IMR-90 (cell line): Measurements from ENCODE around the gene BRCA1. TPM values are rescaled to one million over a fixed set of nuclear protein-coding genes. Genes with fewer than 3 reads are reported as not detected.

ENCODE experiments used
- ATAC-seq: fragments of 200-7000 bp; cut with Tn5 transposase; 2 replicates; pipeline ENCODE4 v1.9.1; 2020; ENCODE audit warnings: low read depth, mild to moderate bottlenecking, moderate library complexity
- BruUV-seq: library from RNA; stranded (reverse); fragments of 400-500 nt; replicated peaks from 2 replicates; lab custom pipeline; 2021; lab: Mats Ljungman, UMichigan
- CTCF ChIA-PET: fragments of 300-600 bp; formaldehyde crosslinking; extraction: SDS; loops from one replicate; lab custom pipeline; 2021; ENCODE audit warnings: antibody characterized with exemption; lab: Yijun Ruan, JAX
- POLR2A ChIA-PET: fragments of 300-600 bp; sonication (Branson Sonifier 250); formaldehyde crosslinking; loops from one replicate; lab custom pipeline; 2022; ENCODE audit warnings: antibody characterized with exemption; ENCODE audit not compliant: unreplicated experiment; lab: Charles Lee
- DNase-seq: peaks from one replicate; pipeline ENCODE4 v3.0.0; 2013
- H2AFZ ChIP-seq: replicated peaks from 2 replicates; pipeline ENCODE3; 2013; ENCODE audit warnings: low read length, mild to moderate bottlenecking; ENCODE audit not compliant: poor library complexity
- H2AK5ac ChIP-seq: 2 replicates; pipeline ENCODE4 v1.6.1; 2013; ENCODE audit warnings: low read depth, low read length, inconsistent platforms
- H2AK9ac ChIP-seq: replicated peaks from 2 replicates; pipeline ENCODE3; 2013; ENCODE audit warnings: mild to moderate bottlenecking, low read depth, low read length, moderate library complexity; ENCODE audit not compliant: poor library complexity
- H2BK120ac ChIP-seq: 2 replicates; pipeline ENCODE4 v1.6.1; 2013; ENCODE audit warnings: low read depth, low read length, inconsistent platforms
- H2BK15ac ChIP-seq: 3 replicates; pipeline ENCODE4 v1.6.1; 2013; ENCODE audit warnings: low read depth, low read length, inconsistent platforms
- H2BK20ac ChIP-seq: 2 replicates; pipeline ENCODE4 v1.6.1; 2013; ENCODE audit warnings: low read depth, mild to moderate bottlenecking, inconsistent platforms, low read length, moderate library complexity
- H2BK5ac ChIP-seq: 2 replicates; pipeline ENCODE4 v1.6.1; 2013; ENCODE audit warnings: mild to moderate bottlenecking, low read depth, low read length, inconsistent platforms; ENCODE audit not compliant: poor library complexity, severe bottlenecking
- H3K14ac ChIP-seq: replicated peaks from 2 replicates; pipeline ENCODE4 v1.6.1; 2013; ENCODE audit warnings: low read depth, low read length, inconsistent platforms
- H3K18ac ChIP-seq: 2 replicates; pipeline ENCODE4 v1.6.1; 2013; ENCODE audit warnings: low read depth, low read length, control low read depth
- H3K23ac ChIP-seq: 2 replicates; pipeline ENCODE4 v1.6.1; 2013; ENCODE audit warnings: low read depth, low read length, inconsistent platforms
- H3K27ac ChIP-seq: 2 replicates; pipeline ENCODE4 v1.5.1; 2013; ENCODE audit warnings: mild to moderate bottlenecking, control low read depth, low read length; ENCODE audit not compliant: insufficient read depth
- H3K27me3 ChIP-seq: 2 replicates; pipeline ENCODE4 v1.6.1; 2013; ENCODE audit warnings: low read length; ENCODE audit not compliant: control insufficient read depth, insufficient read depth
- H3K36me3 ChIP-seq: 2 replicates; pipeline ENCODE4 v1.6.1; 2013; ENCODE audit warnings: low read length, mixed read lengths; ENCODE audit not compliant: control insufficient read depth, insufficient read depth
- H3K4ac ChIP-seq: 2 replicates; pipeline ENCODE4 v1.6.1; 2013; ENCODE audit warnings: low read depth, low read length, inconsistent platforms
- H3K4me1 ChIP-seq: 2 replicates; pipeline ENCODE4 v1.6.1; 2013; ENCODE audit warnings: low read length, mixed read lengths; ENCODE audit not compliant: control insufficient read depth, insufficient read depth
- H3K4me2 ChIP-seq: 2 replicates; pipeline ENCODE4 v1.6.1; 2013; ENCODE audit warnings: low read depth, mild to moderate bottlenecking, control low read depth, low read length, moderate library complexity
- H3K4me3 ChIP-seq: 2 replicates; pipeline ENCODE4 v1.5.1; 2013; ENCODE audit warnings: low read depth, mild to moderate bottlenecking, control low read depth, low read length, moderate library complexity; ENCODE audit not compliant: insufficient read depth
- H3K56ac ChIP-seq: 2 replicates; pipeline ENCODE4 v1.6.1; 2013; ENCODE audit warnings: low read length, inconsistent platforms; ENCODE audit not compliant: insufficient read depth; ENCODE audit errors: extremely low read depth
- H3K79me1 ChIP-seq, 2 experiments: 2 replicates each; pipeline ENCODE4 v1.6.1; 2013; ENCODE audit warnings: low read length in 2 of 2, inconsistent platforms in 1 of 2, low read depth in 1 of 2
- H3K9ac ChIP-seq: 2 replicates; pipeline ENCODE4 v1.6.1; 2013; ENCODE audit warnings: low read depth, low read length, control low read depth
- H3K9me1 ChIP-seq: 2 replicates; pipeline ENCODE4 v1.6.1; 2013; ENCODE audit warnings: low read length, inconsistent platforms; ENCODE audit not compliant: insufficient read depth
- H3K9me3 ChIP-seq: 2 replicates; pipeline ENCODE4 v1.6.1; 2013; ENCODE audit warnings: low read length; ENCODE audit not compliant: control insufficient read depth, insufficient read depth
- H4K20me1 ChIP-seq: 2 replicates; pipeline ENCODE4 v1.6.1; 2013; ENCODE audit warnings: low read length, inconsistent platforms; ENCODE audit not compliant: insufficient read depth
- H4K5ac ChIP-seq: 2 replicates; pipeline ENCODE4 v1.6.1; 2013; ENCODE audit warnings: mild to moderate bottlenecking, low read depth, low read length, control low read depth
- H4K8ac ChIP-seq, 2 experiments: 2 replicates each; pipeline ENCODE4 v1.6.1; 2013; ENCODE audit warnings: low read depth in 2 of 2, low read length in 2 of 2, control low read depth in 1 of 2, inconsistent platforms in 1 of 2
- H4K91ac ChIP-seq: 2 replicates; pipeline ENCODE4 v1.6.1; 2013; ENCODE audit warnings: low read depth, low read length, inconsistent platforms; ENCODE audit not compliant: insufficient read depth
- BHLHE40 ChIP-seq: fragments of 150-350 bp; IDR thresholded peaks from 2 replicates; pipeline ENCODE4 v1.6.1; 2016; ENCODE audit warnings: mild to moderate bottlenecking, low read depth, low read length
- CEBPB ChIP-seq: IDR thresholded peaks from 2 replicates; pipeline ENCODE4 v1.6.1; 2012; ENCODE audit warnings: low read depth, low read length, improper control_type of control experiment
- CHD1 ChIP-seq: IDR thresholded peaks from 2 replicates; pipeline ENCODE4 v1.6.1; 2012; ENCODE audit warnings: low read depth, low read length, improper control_type of control experiment
- FOS ChIP-seq: fragments of 150-350 bp; IDR thresholded peaks from 2 replicates; pipeline ENCODE4 v1.6.1; 2016; ENCODE audit warnings: low read depth, low read length
- MAFK ChIP-seq: IDR thresholded peaks from 2 replicates; pipeline ENCODE4 v1.6.1; 2012; ENCODE audit warnings: low read depth, low read length, improper control_type of control experiment
- MAZ ChIP-seq: IDR thresholded peaks from 2 replicates; pipeline ENCODE4 v1.6.1; 2012; ENCODE audit warnings: low read depth, mild to moderate bottlenecking, low read length, improper control_type of control experiment, moderate library complexity, borderline replicate concordance
- MXI1 ChIP-seq: IDR thresholded peaks from 2 replicates; pipeline ENCODE4 v1.6.1; 2012; ENCODE audit warnings: low read depth, mild to moderate bottlenecking, low read length, moderate library complexity, borderline replicate concordance
- NFE2L2 ChIP-seq: fragments of 150-350 bp; IDR thresholded peaks from 2 replicates; pipeline ENCODE4 v1.6.1; 2016; ENCODE audit warnings: low read depth, mild to moderate bottlenecking, low read length
- POLR2A ChIP-seq: IDR thresholded peaks from 2 replicates; pipeline ENCODE4 v1.6.1; 2012; ENCODE audit warnings: mild to moderate bottlenecking, low read depth, low read length
- RAD21 ChIP-seq: IDR thresholded peaks from 2 replicates; pipeline ENCODE4 v1.6.1; 2012; ENCODE audit warnings: low read length, improper control_type of control experiment
- RCOR1 ChIP-seq: IDR thresholded peaks from 2 replicates; pipeline ENCODE4 v1.6.1; 2012; ENCODE audit warnings: mild to moderate bottlenecking, low read length, improper control_type of control experiment; ENCODE audit not compliant: insufficient replicate concordance
- RFX5 ChIP-seq: IDR thresholded peaks from 2 replicates; pipeline ENCODE4 v1.8.0; 2012; ENCODE audit warnings: low read depth, mild to moderate bottlenecking, low read length, moderate library complexity
- SMC3 ChIP-seq: fragments of 150-350 bp; IDR thresholded peaks from 2 replicates; pipeline ENCODE4 v1.6.1; 2016; ENCODE audit warnings: low read depth, mild to moderate bottlenecking, antibody characterized with exemption, low read length, moderate library complexity
- WGBS, 2 experiments: methylation state at CpG; one replicate each; pipeline versions ENCODE4 v1.1.5 to v1.1.7; 2013; ENCODE audit warnings: missing lambda C conversion rate in 2 of 2; ENCODE audit not compliant: insufficient read length in 1 of 2; ENCODE audit errors: extremely low coverage in 2 of 2; 5-methylcytosine and 5-hydroxymethylcytosine counted together
- dilution Hi-C: fragments of 300-500 bp; cut with HindIII; formaldehyde crosslinking; loops from one replicate; pipeline ENCODE4 v1.14.3; 2018; ENCODE audit warnings: low sequenced_read_pairs; ENCODE audit not compliant: unreplicated experiment
- in situ Hi-C: fragments of 300-500 bp; cut with MboI; formaldehyde crosslinking; loops from 3 replicates; pipeline ENCODE4 v1.14.3; 2019; ENCODE audit warnings: low sequenced_read_pairs, inconsistent platforms, mixed read lengths
- intact Hi-C: fragments of 100-400 bp; cut with micrococcal nuclease; formaldehyde crosslinking; loops from 2 replicates; pipeline ENCODE4 v1.10.0; 2022
- polyA plus RNA-seq, 3 experiments: library from polyadenylated mRNA; depleted of rRNA; stranded (reverse); fragments of >200 nt; gene quantifications; 2 replicates each; pipeline ENCODE4 v1.2.3, GENCODE V29; 2012; ENCODE audit warnings: low replicate concordance in 1 of 3
- total RNA-seq: library from RNA; depleted of rRNA; stranded (reverse); fragments of >200 nt; gene quantifications from 2 replicates; pipeline ENCODE4 v1.2.3, GENCODE V29; 2012
- TF ChIP-seq, protein P1 (sequence below): fragments of 150-350 bp; IDR thresholded peaks from 2 replicates; pipeline ENCODE4 v1.6.1; 2017; ENCODE audit warnings: mild to moderate bottlenecking, antibody characterized with exemption, low read length, low read depth
- TF ChIP-seq, protein P2 (sequence below): fragments of 150-350 bp; IDR thresholded peaks from 2 replicates; pipeline ENCODE4 v1.6.1; 2016; ENCODE audit warnings: low read depth, mild to moderate bottlenecking, low read length, moderate library complexity, borderline replicate concordance
- TF ChIP-seq, protein P3 (sequence below): conservative IDR thresholded peaks from 2 replicates; pipeline ENCODE4 v1.5.1; 2012; ENCODE audit warnings: mild to moderate bottlenecking, low read depth, low read length, improper control_type of control experiment

Gene BRCA1
- total and polyA plus RNA-seq, 2 of the 4 experiments (the other 2 are of a cell fraction) = 8.3 to 17.7 TPM

DNA sequence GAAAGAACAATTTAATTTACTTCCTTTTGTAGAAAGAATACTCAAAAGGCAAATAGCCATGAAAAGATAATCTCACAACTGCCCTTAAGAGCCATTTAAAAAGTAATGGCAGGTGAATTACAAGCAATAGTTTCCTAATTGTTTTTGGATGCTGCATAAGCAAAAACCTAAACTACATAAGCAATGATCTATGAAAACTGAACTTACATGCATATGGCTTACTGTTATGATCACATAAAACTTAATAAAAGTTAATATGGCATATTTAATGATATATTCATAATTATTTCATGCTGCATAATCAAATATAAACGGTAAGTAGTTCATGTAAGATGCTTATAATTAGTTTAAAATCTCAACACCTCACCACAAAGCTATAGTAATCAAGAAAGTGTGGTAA is 18.6 kb downstream of the BRCA1 start:
- Histone ChIP-seq H2AK5ac (no peak overlapping the region), H2BK120ac (no peak overlapping the region), H2BK5ac (no peak overlapping the region), H3K79me1 (no peaks in the 10 kb centered on the region; a peak in 1 of 4 replicates), H4K5ac (no peak overlapping the region), H3K4me1 (no peaks in the 10 kb centered on the region), H3K9ac (no peak overlapping the region), H3K4me3 (no peak overlapping the region), H2AFZ (no peak overlapping the region), H4K8ac (no peak overlapping the region), H2AK9ac (no peak overlapping the region), H3K56ac (no peak overlapping the region), H4K20me1 (no peaks in the 10 kb centered on the region), H3K9me1 (no peaks in the 10 kb centered on the region), H2BK20ac (no peak overlapping the region), H3K9me3 (no peaks in the 10 kb centered on the region), H4K91ac (no peak overlapping the region), H3K14ac (no peak overlapping the region), H3K4me2 (no peak overlapping the region), H3K27me3 (no peaks in the 10 kb centered on the region), H3K18ac (no peak overlapping the region), H3K36me3 (peaks cover 3% of the 10 kb centered on the region; the same call in 1 of the 2 replicates), H2BK15ac (no peak overlapping the region), H3K23ac (no peak overlapping the region), H3K4ac (no peak overlapping the region), H3K27ac (no peak overlapping the region)
- no TSS peak for BruUV-seq
- ChIA-PET POLR2A (no interaction called here), CTCF (interaction anchor here (0.5 kb wide), 1 partner anchor 208 kb away, joined by 5 read pairs; no protein-coding TSS in a partner anchor)
- no peak for DNase-seq
- intact Hi-C loops (no loop called here), dilution Hi-C loops (no loop called here), in situ Hi-C loops (no loop called here)
- no CpG with 5 or more reads among the region's 1 CpG for WGBS, 2 experiments
- no peak for ATAC-seq
- no peak for TF ChIP-seq POLR2A
- no peak for TF ChIP-seq MAFK
- TF ChIP-seq, protein P1, sequence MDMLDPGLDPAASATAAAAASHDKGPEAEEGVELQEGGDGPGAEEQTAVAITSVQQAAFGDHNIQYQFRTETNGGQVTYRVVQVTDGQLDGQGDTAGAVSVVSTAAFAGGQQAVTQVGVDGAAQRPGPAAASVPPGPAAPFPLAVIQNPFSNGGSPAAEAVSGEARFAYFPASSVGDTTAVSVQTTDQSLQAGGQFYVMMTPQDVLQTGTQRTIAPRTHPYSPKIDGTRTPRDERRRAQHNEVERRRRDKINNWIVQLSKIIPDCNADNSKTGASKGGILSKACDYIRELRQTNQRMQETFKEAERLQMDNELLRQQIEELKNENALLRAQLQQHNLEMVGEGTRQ = no peak
- no peak for TF ChIP-seq CHD1
- TF ChIP-seq BHLHE40 = no peak
- no peak for TF ChIP-seq CEBPB
- TF ChIP-seq MAZ = no peak
- no peak for TF ChIP-seq NFE2L2
- no peak for TF ChIP-seq RCOR1
- no peak for TF ChIP-seq RAD21
- no peak for TF ChIP-seq MXI1
- no peak for TF ChIP-seq SMC3
- TF ChIP-seq RFX5 = no peak
- TF ChIP-seq, protein P2, sequence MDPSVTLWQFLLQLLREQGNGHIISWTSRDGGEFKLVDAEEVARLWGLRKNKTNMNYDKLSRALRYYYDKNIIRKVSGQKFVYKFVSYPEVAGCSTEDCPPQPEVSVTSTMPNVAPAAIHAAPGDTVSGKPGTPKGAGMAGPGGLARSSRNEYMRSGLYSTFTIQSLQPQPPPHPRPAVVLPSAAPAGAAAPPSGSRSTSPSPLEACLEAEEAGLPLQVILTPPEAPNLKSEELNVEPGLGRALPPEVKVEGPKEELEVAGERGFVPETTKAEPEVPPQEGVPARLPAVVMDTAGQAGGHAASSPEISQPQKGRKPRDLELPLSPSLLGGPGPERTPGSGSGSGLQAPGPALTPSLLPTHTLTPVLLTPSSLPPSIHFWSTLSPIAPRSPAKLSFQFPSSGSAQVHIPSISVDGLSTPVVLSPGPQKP = no peak
- TF ChIP-seq, protein P3, sequence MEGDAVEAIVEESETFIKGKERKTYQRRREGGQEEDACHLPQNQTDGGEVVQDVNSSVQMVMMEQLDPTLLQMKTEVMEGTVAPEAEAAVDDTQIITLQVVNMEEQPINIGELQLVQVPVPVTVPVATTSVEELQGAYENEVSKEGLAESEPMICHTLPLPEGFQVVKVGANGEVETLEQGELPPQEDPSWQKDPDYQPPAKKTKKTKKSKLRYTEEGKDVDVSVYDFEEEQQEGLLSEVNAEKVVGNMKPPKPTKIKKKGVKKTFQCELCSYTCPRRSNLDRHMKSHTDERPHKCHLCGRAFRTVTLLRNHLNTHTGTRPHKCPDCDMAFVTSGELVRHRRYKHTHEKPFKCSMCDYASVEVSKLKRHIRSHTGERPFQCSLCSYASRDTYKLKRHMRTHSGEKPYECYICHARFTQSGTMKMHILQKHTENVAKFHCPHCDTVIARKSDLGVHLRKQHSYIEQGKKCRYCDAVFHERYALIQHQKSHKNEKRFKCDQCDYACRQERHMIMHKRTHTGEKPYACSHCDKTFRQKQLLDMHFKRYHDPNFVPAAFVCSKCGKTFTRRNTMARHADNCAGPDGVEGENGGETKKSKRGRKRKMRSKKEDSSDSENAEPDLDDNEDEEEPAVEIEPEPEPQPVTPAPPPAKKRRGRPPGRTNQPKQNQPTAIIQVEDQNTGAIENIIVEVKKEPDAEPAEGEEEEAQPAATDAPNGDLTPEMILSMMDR = no peak
- no peak for TF ChIP-seq FOS
